Testis (tissue), 3 donors: Measurements from ENCODE around the gene IFNL1. TPM values are rescaled to one million over a fixed set of nuclear protein-coding genes. Genes with fewer than 3 reads are reported as not detected.
"Not testable (repeated sequence)": the region's sequence is repeated elsewhere in the genome, so short reads cannot be mapped to it uniquely, and the experiment has no call there.

Experiments
- DNase-seq: peaks from one replicate; pipeline ENCODE4 v3.0.0-alpha.2; 2019
- H3K27ac ChIP-seq, 2 donors: fragments of 200-600 bp; sonication (generic); one replicate each; pipeline ENCODE4 v1.5.1; 2019
- H3K27me3 ChIP-seq: fragments of 200-600 bp; sonication (generic); one replicate; pipeline ENCODE4 v1.5.1; 2019
- H3K36me3 ChIP-seq: fragments of 200-600 bp; sonication (generic); one replicate; pipeline ENCODE4 v1.5.1; 2017; ENCODE audit warnings: low read depth; ENCODE audit errors: missing control alignments
- H3K4me1 ChIP-seq: fragments of 200-600 bp; sonication (generic); one replicate; pipeline ENCODE4 v1.5.1; 2019
- H3K4me3 ChIP-seq, 2 donors: fragments of 200-600 bp; sonication (generic); one replicate each; pipeline ENCODE4 v1.5.1; 2017 to 2019
- H3K9me3 ChIP-seq: fragments of 200-600 bp; sonication (generic); one replicate; pipeline ENCODE4 v1.5.1; 2017
- CTCF ChIP-seq, 3 experiments: fragments of 450-650 bp in 2 of 3; fragments of 200-600 bp in 1 of 3; sonication (generic) in 1 of 3; IDR thresholded peaks; one replicate each; pipeline ENCODE4 v1.5.1; 2016 to 2019; ENCODE audit warnings: antibody characterized with exemption in 3 of 3, mild to moderate bottlenecking in 2 of 3, moderate library complexity in 1 of 3
- POLR2A ChIP-seq: fragments of 450-650 bp; IDR thresholded peaks from one replicate; pipeline ENCODE4 v1.6.1; 2017; ENCODE audit warnings: antibody characterized with exemption, mild to moderate bottlenecking, moderate library complexity
- WGBS, 2 donors: methylation state at CpG; one replicate each; pipeline ENCODE4 v1.1.5; 2018; 5-methylcytosine and 5-hydroxymethylcytosine counted together
- intact Hi-C: fragments of 100-400 bp; cut with DNase I; formaldehyde crosslinking; loops from one replicate; pipeline ENCODE4 v1.15.1; 2023; ENCODE audit warnings: low total_unique reads
- polyA plus RNA-seq: library from polyadenylated mRNA; stranded (reverse); fragments of 350-450 nt; fragmentation: Illumina TruSeq; extraction: RNeasy Lipid Tissue Mini Kit (QIAGEN cat#74804); gene quantifications from one replicate; pipeline ENCODE4 v1.2.3, GENCODE V29; 2014; ENCODE audit warnings: low read depth, low replicate concordance; ENCODE audit not compliant: insufficient read depth
- total RNA-seq, 2 donors: library from RNA; depleted of rRNA; stranded (reverse); fragments of >200 nt; gene quantifications; one replicate each; pipeline ENCODE4 v1.2.3, GENCODE V29; 2016

Gene IFNL1
- total and polyA plus RNA-seq, 3 donors from 2014 or later = not detected

GRCh38 chr19:39270036-39270871 is 26.0 kb upstream of the IFNL1 start:
- no peak for DNase-seq
- Histone ChIP-seq H3K9me3 (no peaks in the 10 kb centered on the region), H3K4me1 (no peaks in the 10 kb centered on the region), H3K27ac (no peak overlapping the region), H3K4me3 (no peak overlapping the region), H3K36me3 (no peaks in the 10 kb centered on the region), H3K27me3 (no peaks in the 10 kb centered on the region)
- 72 to 74% methylated on average over 9 of the region's 9 CpGs for WGBS, 2 donors
- intact Hi-C loops = no loop called here
- no peak for TF ChIP-seq CTCF (IDR thresholded peaks at IDR 0.05)
- no peak for TF ChIP-seq POLR2A

GRCh38 chr19:39273859-39274258 is 22.3 kb upstream of the IFNL1 start:
- H3K4me3 ChIP-seq, DNase-seq, H3K27me3 ChIP-seq, H3K27ac ChIP-seq, H3K4me1 ChIP-seq, intact Hi-C loops, H3K9me3 ChIP-seq, H3K36me3 ChIP-seq: not testable (repeated sequence)
- WGBS, 2 donors = 89 to 93% methylated on average over 5 of the region's 5 CpGs

- H3K4me3 ChIP-seq = no peak overlapping the region
- no peaks in the 10 kb centered on the region for H3K9me3 ChIP-seq
- no peak for TF ChIP-seq POLR2A
- TF ChIP-seq CTCF (IDR thresholded peaks at IDR 0.05) = no peak
- no peak overlapping the region for H3K27ac ChIP-seq
- intact Hi-C loops = no loop called here
- H3K36me3 ChIP-seq = no peaks in the 10 kb centered on the region
- WGBS, 2 donors = 81 to 82% methylated on average over 5 of the region's 5 CpGs
- no peak for DNase-seq
- no peaks in the 10 kb centered on the region for H3K4me1 ChIP-seq
- no peaks in the 10 kb centered on the region for H3K27me3 ChIP-seq
These were observed 20.6 kb upstream of the IFNL1 start for GRCh38 chr19:39275578-39275977.

GRCh38 chr19:39276740-39277139 is 19.5 kb upstream of the IFNL1 start:
- Histone ChIP-seq H3K4me3 (no peak overlapping the region), H3K36me3 (no peaks in the 10 kb centered on the region), H3K27me3 (no peaks in the 10 kb centered on the region), H3K27ac (no peak overlapping the region), H3K4me1 (no peaks in the 10 kb centered on the region), H3K9me3 (no peaks in the 10 kb centered on the region)
- 88 to 90% methylated on average over 5 of the region's 5 CpGs for WGBS, 2 donors
- DNase-seq = no peak
- intact Hi-C loops = no loop called here
- TF ChIP-seq POLR2A (no peak), CTCF (IDR thresholded peaks at IDR 0.05) (no peak)

GRCh38 chr19:39277598-39277997 is 18.6 kb upstream of the IFNL1 start:
- no peaks in the 10 kb centered on the region for H3K36me3 ChIP-seq
- no peak for DNase-seq
- no peaks in the 10 kb centered on the region for H3K9me3 ChIP-seq
- H3K4me1 ChIP-seq = no peaks in the 10 kb centered on the region
- 84 to 86% methylated on average over 7 of the region's 7 CpGs for WGBS, 2 donors
- H3K27me3 ChIP-seq = no peaks in the 10 kb centered on the region
- no peak overlapping the region for H3K4me3 ChIP-seq
- no peak overlapping the region for H3K27ac ChIP-seq
- intact Hi-C loops = no loop called here
- TF ChIP-seq POLR2A = no peak
- TF ChIP-seq CTCF (IDR thresholded peaks at IDR 0.05) = no peak
